HG02588 (cell line): ENCODE data around the gene BICC1.

Experiments used
- ATAC-seq: cut with Tn5 transposase; IDR thresholded peaks from one replicate; pipeline ENCODE4 v1.9.1; 2021; ENCODE audit warnings: mild to moderate bottlenecking, moderate library complexity; ENCODE audit not compliant: unreplicated experiment

The BICC1 gene

GRCh38 chr10:58740620-58741369 lies 228.1 kb downstream of the BICC1 start:
- ATAC-seq, result no peak

DNA sequence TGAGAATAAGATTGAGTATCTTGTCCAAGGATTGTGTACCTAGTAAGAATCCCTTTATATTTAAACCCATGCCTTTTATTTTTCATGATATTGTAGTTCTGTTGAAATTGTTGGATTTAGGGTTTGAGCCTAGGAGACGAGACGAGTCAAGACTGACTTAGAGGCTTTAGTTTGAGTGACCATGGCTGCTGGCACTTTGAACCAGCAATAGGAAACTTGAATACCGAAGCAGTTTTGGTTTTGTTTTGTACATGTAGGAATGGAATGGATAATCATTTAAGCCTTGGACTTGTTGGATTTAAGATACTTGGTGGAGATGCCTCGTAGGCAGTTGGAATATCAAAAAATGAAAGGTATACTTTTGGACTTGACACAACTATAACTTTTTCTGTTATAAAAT lies 229.0 kb downstream of the BICC1 start:
- ATAC-seq, result no peak

GRCh38 chr10:58742141-58742540 lies 229.5 kb downstream of the BICC1 start:
- ATAC-seq, result no peak

DNA sequence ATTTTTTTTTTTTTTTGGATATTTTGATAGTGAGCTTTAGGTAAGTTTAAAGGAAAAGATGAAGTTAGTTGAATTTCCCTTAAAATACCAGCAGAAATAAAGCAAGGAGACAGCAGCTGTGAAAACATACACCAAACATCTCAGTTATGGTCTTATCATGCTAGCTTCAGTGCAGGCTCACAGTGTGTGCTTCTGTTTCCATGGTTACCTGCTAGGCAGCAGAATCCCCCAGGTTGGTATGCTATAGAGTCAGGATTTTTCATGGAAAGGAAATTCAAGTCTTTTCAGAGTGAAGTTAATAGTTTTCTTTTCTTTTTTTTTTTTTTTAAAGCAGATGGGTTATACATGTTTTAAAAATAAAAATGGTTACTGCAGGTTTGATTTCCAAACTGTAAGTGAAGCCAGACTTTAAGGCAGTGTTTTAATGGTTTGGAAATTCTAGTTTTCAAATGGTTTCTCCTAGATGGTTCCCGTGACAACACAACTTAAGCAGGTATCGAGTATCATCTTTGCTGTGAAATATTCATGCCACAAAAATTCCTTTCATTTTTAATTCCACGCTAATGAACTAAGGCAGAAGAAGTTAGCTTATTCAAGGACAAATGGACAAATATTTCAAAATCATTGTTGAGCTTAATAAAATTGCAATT lies 230.9 kb downstream of the BICC1 start:
- ATAC-seq, result no peak

GRCh38 chr10:58746474-58747185 lies 234.0 kb downstream of the BICC1 start:
- ATAC-seq, result no peak

DNA sequence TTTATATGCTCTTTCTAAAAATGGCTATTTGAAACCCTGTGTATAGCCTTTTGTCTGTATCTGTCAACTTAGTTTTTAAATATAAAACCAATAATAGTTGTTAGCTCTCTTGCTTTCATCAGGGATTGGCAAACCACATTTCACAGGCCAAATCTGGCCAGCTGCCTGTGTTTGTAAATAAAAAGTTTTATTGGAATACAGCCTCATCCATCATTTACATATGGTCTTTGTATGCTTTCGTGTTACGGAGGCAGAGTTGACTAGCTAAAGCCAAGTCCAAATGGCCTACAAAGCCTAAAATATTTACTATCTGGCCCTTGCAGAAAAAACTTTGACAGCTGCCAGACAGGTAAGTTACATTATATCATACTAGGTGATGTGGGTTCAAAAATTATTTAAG lies 235.0 kb downstream of the BICC1 start:
- ATAC-seq, result no peak

DNA sequence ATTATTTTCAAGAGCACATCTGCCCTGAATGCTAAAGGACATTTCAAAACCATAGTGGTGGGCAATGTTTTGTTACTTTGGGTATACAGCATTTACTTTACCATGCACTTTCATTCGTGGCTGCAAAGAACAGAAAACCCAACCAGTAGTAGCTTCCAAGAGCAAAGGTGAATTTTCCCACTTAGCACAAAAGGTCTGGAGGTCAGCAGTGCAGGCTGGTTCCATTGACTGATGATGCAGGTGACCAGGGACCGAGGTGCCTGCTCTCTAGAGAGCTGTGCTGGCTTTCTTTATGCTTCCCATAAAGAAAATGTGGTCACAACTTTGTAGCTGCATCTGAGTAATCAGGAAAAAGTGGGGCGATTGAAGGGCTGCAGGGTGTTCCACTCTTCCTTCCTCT lies 240.0 kb downstream of the BICC1 start:
- no peak for ATAC-seq

DNA sequence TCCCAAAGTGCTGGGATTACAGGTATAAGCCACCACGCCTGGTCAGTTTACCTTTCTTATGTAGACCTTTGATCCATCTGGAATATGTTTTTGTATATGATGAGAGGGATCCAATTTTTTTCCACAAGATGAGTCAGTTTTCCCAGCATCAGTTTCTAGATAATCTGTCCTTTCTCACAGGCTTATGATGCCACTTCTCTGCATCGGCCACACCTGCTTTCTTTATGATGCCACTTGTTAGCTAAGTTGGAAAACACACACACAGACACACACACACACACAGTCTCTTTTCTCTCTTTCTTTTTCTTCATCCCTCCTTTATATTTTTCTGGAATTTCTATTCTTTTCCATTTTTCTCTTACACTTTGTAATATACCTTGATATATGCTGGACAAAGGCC lies 240.8 kb downstream of the BICC1 start:
- no peak for ATAC-seq

- no peak for ATAC-seq
These were observed 242.0 kb downstream of the BICC1 start for GRCh38 chr10:58754469-58755339.

DNA sequence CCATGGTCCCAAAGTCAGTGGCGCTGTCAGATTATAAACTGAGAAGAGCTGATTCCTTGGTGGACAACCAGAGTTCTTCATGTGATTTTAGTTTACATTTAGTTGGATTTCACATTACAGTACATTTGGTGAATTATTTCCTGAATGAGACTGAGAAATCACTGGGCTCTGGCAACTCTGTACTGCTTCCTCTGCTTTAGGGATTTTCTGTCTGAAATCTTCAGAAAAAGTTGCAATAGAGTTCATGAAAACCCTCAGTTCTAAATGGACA lies 242.6 kb downstream of the BICC1 start:
- no peak for ATAC-seq

GRCh38 chr10:58755677-58756076 lies 243.0 kb downstream of the BICC1 start:
- ATAC-seq, result no peak

GRCh38 chr10:58756130-58756719 lies 243.6 kb downstream of the BICC1 start:
- ATAC-seq, result no peak

DNA sequence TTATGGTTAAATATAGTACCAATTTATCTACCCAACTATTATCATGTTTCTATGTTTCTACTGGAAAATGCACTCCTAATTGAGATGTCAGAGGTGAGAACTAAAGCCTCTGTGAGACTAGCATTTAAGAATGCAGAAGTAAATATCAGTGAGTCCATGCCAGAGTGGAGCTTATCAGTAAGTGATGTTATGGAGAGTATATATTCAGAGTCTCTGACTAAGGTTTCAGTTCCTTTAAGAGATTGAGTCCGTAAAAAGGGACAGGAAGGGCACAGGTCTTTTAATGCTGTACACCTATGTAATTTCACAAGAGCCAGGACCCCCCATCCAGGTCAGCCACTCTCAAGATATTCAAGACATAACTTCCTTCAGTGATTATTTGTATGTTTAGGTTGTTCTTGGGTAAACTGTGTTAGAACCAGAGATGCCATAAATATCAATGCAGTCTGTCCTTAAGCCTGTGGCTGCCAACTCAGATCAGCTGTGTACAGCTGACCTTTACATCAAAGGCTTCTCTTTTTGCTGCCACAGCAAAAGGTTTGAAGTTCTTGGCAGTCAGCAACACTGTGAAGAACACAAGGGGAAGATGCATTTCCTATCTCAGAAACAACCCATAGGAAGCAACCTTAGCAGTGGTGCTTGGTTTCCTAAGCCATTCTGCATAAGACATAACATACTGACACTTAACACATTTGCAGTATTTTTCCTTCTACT lies 244.8 kb downstream of the BICC1 start:
- no peak for ATAC-seq

DNA sequence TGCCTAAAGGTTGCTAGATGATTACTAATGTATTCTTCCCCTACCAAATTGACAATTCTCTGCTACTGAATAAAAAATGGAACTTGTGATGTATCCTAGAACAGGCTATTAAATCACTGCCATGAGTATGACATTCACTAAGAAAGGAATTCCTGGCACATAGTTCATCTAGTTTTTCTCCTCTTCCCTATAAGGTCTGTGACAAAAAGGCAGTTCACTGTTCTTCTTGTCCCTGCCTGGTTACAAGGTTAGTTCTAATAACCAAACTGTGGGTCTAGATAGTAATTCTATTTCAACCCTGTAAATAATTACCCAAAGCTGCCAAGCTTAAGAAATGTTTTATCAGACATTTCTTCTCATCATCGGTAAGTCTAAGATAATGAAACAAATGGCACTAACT lies 245.6 kb downstream of the BICC1 start:
- ATAC-seq, result no peak

DNA sequence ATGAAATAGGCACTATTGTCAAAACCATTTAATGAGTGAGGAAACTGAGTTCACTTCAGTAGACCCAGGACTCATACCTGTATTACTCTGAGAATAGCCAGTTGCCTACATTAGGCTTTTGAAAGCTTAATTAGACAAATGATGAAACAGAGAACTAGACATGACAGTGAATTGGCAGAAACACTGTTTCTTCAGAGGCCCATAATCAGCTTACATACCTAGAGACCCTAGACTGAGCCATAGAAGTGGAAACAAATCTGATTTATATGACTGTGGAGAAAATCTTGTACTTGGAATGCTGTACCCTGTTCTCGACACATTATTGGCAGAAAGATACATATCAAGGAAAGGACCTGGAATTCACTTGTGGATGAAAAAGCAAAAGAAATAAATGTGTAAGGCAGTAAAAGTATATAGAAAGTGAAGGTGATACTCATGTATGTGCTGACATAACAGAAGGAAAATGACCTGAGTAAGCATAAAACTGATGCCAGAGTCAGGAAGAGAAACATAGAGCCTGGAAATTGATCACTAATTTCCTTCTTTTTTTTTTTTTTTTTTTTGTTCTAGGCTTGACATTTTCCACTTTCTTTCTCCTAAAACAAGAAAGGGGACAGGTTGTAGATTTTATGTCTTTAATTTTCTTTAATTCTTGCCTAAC lies 251.5 kb downstream of the BICC1 start:
- no peak for ATAC-seq

GRCh38 chr10:58765910-58766309 lies 253.2 kb downstream of the BICC1 start:
- no peak for ATAC-seq

GRCh38 chr10:58767652-58768051 lies 255.0 kb downstream of the BICC1 start:
- ATAC-seq, result no peak

DNA sequence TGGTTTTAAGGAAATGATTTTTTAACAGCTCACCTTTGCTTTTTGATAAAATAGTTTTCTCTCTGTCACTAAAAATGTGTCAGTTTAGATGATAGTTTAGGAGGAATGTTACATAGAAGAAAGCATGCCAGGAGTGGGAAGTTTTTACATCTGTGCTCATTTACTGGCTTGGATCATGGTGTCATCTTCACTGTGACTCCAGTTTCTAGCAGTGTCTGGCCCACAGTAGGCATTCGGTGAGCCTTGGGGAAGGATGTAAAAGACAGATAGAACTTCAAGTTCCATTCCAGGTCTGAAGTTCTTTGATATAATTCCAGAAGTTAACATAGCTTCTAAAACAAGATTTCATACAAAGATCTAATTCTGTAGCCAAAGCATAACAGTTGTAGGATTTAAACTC lies 259.2 kb downstream of the BICC1 start:
- ATAC-seq, result no peak

GRCh38 chr10:58772758-58773157 lies 260.1 kb downstream of the BICC1 start:
- ATAC-seq, result no peak

DNA sequence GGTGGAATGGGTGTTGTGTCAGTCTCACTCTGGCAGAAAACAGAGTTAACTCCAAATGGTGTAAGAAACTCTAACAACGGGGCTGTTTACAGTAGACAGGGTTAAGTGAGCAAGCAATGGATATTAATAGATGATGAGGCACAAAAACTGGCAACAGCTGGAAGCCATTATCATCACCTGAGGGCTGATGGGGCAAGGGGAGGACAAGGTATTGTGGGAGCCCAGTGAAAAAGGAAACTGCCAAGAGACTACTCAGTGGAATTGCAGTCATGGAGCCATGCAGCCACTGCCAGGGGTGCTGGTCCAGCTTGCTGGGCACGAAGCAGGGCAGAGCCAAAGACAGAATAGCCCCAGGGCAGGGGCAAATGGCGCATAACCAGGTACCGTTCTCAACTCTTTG lies 260.7 kb downstream of the BICC1 start:
- no peak for ATAC-seq
